H1 (cell line): Measurements from ENCODE around the gene TNFRSF14. TPM values are rescaled to one million over a fixed set of nuclear protein-coding genes. Genes with fewer than 3 reads are reported as not detected.

ENCODE experiments used
- CHD2 ChIP-seq: IDR thresholded peaks from 2 replicates; pipeline ENCODE4 v1.6.1; 2012; ENCODE audit warnings: low read length, improper control_type of control experiment
- CHD7 ChIP-seq: fragments of 300-600 bp; sonication (generic); IDR thresholded peaks from 2 replicates; pipeline ENCODE4 v1.7.1; 2012; ENCODE audit warnings: low read length, moderate library complexity, mild to moderate bottlenecking, inconsistent platforms; ENCODE audit not compliant: insufficient replicate concordance
- CREB1 ChIP-seq: IDR thresholded peaks from 2 replicates; pipeline ENCODE4 v1.6.1; 2012; ENCODE audit warnings: inconsistent platforms
- GABPA ChIP-seq: IDR thresholded peaks from 2 replicates; pipeline ENCODE4 v1.6.1; 2011; ENCODE audit warnings: mild to moderate bottlenecking, low read length, moderate library complexity, borderline replicate concordance; ENCODE audit not compliant: insufficient read depth
- PHF8 ChIP-seq: fragments of 200-600 bp; sonication (generic); conservative IDR thresholded peaks from 2 replicates; pipeline ENCODE4 v1.7.1; 2012; ENCODE audit warnings: low read depth, mild to moderate bottlenecking, inconsistent platforms, low read length, moderate library complexity
- POU5F1 ChIP-seq: IDR thresholded peaks from 2 replicates; pipeline ENCODE4 v1.6.1; 2011; ENCODE audit warnings: low read depth, mild to moderate bottlenecking, low read length, moderate library complexity
- RXRA ChIP-seq: IDR thresholded peaks from 2 replicates; pipeline ENCODE4 v1.6.1; 2011; ENCODE audit warnings: low read depth, mild to moderate bottlenecking, low read length, moderate library complexity; ENCODE audit not compliant: insufficient read depth
- SP4 ChIP-seq: IDR thresholded peaks from 2 replicates; pipeline ENCODE4 v1.6.1; 2012; ENCODE audit warnings: low read length, inconsistent platforms
- SRF ChIP-seq: IDR thresholded peaks from 2 replicates; pipeline ENCODE4 v1.6.1; 2011; ENCODE audit warnings: mild to moderate bottlenecking, low read depth, low read length, moderate library complexity
- polyA plus RNA-seq, 7 experiments: library from polyadenylated mRNA; depleted of rRNA in 3 of 7; stranded (reverse) in 5 of 7; unstranded in 2 of 7; fragments of >200 nt in 5 of 7; fragments of 200-250 nt in 2 of 7; gene quantifications; 1 replicate in 5 of 7; 2 replicates in 1 of 7; 4 replicates in 1 of 7; pipeline versions ENCODE4 v1.2.1 to v1.2.3, GENCODE V29; 2011 to 2013; ENCODE audit warnings: missing spikeins in 2 of 7, mixed read lengths in 2 of 7
- total RNA-seq: library from RNA; stranded (reverse); fragmentation: NEBNext Ultra II Directional; extraction: Animal tissue kit (Norgen Biotek cat#: 25700); gene quantifications from 2 replicates; pipeline ENCODE4 v1.2.1, GENCODE V29; 2021

The TNFRSF14 gene
- total and polyA plus RNA-seq, 2 of the 8 experiments (the other 6 are each of a cell fraction or from before 2014, with no cell fraction given), result 0.36 to 0.50 TPM

GRCh38 chr1:2523891-2524609, 32.1 kb upstream of the TNFRSF14 start (continued):
- TF ChIP-seq CHD7 (no peak), POU5F1 (no peak), CREB1 (no peak), PHF8 (no peak), CHD2 (no peak), GABPA (no peak), RXRA (no peak), SP4 (no peak), SRF (no peak)
